A549 (cell line): ENCODE results near the gene CD163L1. TPM values are rescaled to one million over a fixed set of nuclear protein-coding genes. Genes with fewer than 3 reads are reported as not detected.

Experiments
- ATAC-seq, 2 experiments: fragments of 200-7000 bp in 1 of 2; fragments of >200 bp in 1 of 2; cut with Nextera tagmentation in 1 of 2; cut with Tn5 transposase in 1 of 2; 3 replicates each; pipeline versions ENCODE4 v1.8.0 to v1.9.1; 2018 to 2020; ENCODE audit warnings: mild to moderate bottlenecking in 1 of 2, moderate library complexity in 1 of 2
- CTCF ChIA-PET: fragments of 300-600 bp; sonication (Branson Sonifier 250); formaldehyde crosslinking; extraction: SDS; loops from one replicate; lab custom pipeline; 2021; ENCODE audit warnings: antibody characterized with exemption, inconsistent platforms; lab: Yijun Ruan, JAX
- POLR2A ChIA-PET: fragments of 350-600 bp; formaldehyde crosslinking; extraction: SDS; loops from one replicate; lab custom pipeline; 2021; ENCODE audit warnings: antibody characterized with exemption, inconsistent platforms; lab: Yijun Ruan, JAX
- DNase-seq, 2 experiments: peaks; one replicate each; pipeline versions ENCODE4 v3.0.0 to v3.0.0-alpha.2; 2011 to 2016; ENCODE audit warnings: low read depth in 1 of 2, low spot score in 1 of 2
- FAIRE-seq: peaks from 2 replicates; lab custom pipeline; 2011; peaks lifted over from hg19 to GRCh38; lab: Jason Lieb, UNC
- H3K27ac ChIP-seq, 2 experiments: fragments of >200 bp; sonication (Bioruptor Twin); formaldehyde crosslinking; 3 replicates each; pipeline ENCODE4 v1.5.1; 2016 to 2017
- H3K4me1 ChIP-seq: fragments of >200 bp; sonication (Bioruptor Twin); formaldehyde crosslinking; 3 replicates; pipeline ENCODE4 v1.6.1; 2016
- H3K4me2 ChIP-seq: fragments of >200 bp; sonication (Bioruptor Twin); formaldehyde crosslinking; 3 replicates; pipeline ENCODE4 v1.6.1; 2016
- H3K4me3 ChIP-seq: fragments of >200 bp; sonication (Bioruptor Twin); formaldehyde crosslinking; 3 replicates; pipeline ENCODE4 v1.5.1; 2016
- H3K9me3 ChIP-seq: fragments of >200 bp; sonication (Bioruptor Twin); formaldehyde crosslinking; 3 replicates; pipeline ENCODE4 v1.6.1; 2016
- BCL3 ChIP-seq: fragments of >200 bp; sonication (Bioruptor Twin); formaldehyde crosslinking; IDR thresholded peaks from 3 replicates; pipeline ENCODE4 v1.6.1; 2016
- BHLHE40 ChIP-seq: IDR thresholded peaks from 2 replicates; pipeline ENCODE4 v1.6.1; 2012; ENCODE audit warnings: low read depth, low read length, inconsistent platforms
- CBX2 ChIP-seq: fragments of 200-600 bp; sonication (generic); IDR thresholded peaks from 2 replicates; pipeline ENCODE4 v1.6.1; 2016; ENCODE audit warnings: low read depth, mild to moderate bottlenecking, borderline replicate concordance
- CHD2 ChIP-seq: fragments of 150-350 bp; IDR thresholded peaks from 2 replicates; pipeline ENCODE4 v1.6.1; 2014; ENCODE audit warnings: low read length; ENCODE audit not compliant: partially characterized antibody
- CHD4 ChIP-seq: fragments of 200-600 bp; sonication (generic); IDR thresholded peaks from 2 replicates; pipeline ENCODE4 v1.6.1; 2016; ENCODE audit warnings: antibody characterized with exemption, mild to moderate bottlenecking, borderline replicate concordance
- EP300 ChIP-seq, 2 experiments: fragments of >200 bp; sonication (Bioruptor Twin); formaldehyde crosslinking; IDR thresholded peaks; 2 replicates in 1 of 2; 3 replicates in 1 of 2; pipeline ENCODE4 v1.6.1; 2016 to 2017
- FOSL2 ChIP-seq, 2 experiments: fragments of 450-650 bp in 1 of 2; fragments of >200 bp in 1 of 2; sonication (Bioruptor Twin) in 1 of 2; formaldehyde crosslinking; IDR thresholded peaks; 2 replicates each; pipeline versions ENCODE4 v1.5.0 to v1.6.1; 2016 to 2020; ENCODE audit warnings: mild to moderate bottlenecking in 1 of 2, moderate library complexity in 1 of 2
- HDAC2 ChIP-seq: fragments of 200-600 bp; sonication (generic); IDR thresholded peaks from 2 replicates; pipeline ENCODE4 v1.6.1; 2016
- HES2 ChIP-seq: fragments of >200 bp; sonication (Bioruptor Twin); formaldehyde crosslinking; IDR thresholded peaks from 2 replicates; pipeline ENCODE4 v1.6.1; 2016
- JUN ChIP-seq, 2 experiments: fragments of >200 bp; sonication (Bioruptor Twin); formaldehyde crosslinking; IDR thresholded peaks; 2 replicates in 1 of 2; 3 replicates in 1 of 2; pipeline ENCODE4 v1.6.1; 2016 to 2017
- JUNB ChIP-seq: fragments of >200 bp; sonication (Bioruptor Twin); formaldehyde crosslinking; IDR thresholded peaks from 2 replicates; pipeline ENCODE4 v1.6.1; 2016
- KDM1A ChIP-seq: fragments of 200-600 bp; sonication (generic); IDR thresholded peaks from 2 replicates; pipeline ENCODE4 v1.6.1; 2016; ENCODE audit warnings: low read depth, mild to moderate bottlenecking
- KDM5A ChIP-seq: fragments of 200-600 bp; sonication (generic); IDR thresholded peaks from 2 replicates; pipeline ENCODE4 v1.6.1; 2016; ENCODE audit warnings: antibody characterized with exemption, mild to moderate bottlenecking
- MAZ ChIP-seq: fragments of 150-350 bp; IDR thresholded peaks from 2 replicates; pipeline ENCODE4 v1.6.1; 2014; ENCODE audit warnings: antibody characterized with exemption, low read depth, low read length, borderline replicate concordance
- NPAS2 ChIP-seq: fragments of 250-450 bp; sonication (Bioruptor Pico); IDR thresholded peaks from 2 replicates; pipeline ENCODE4 v1.8.0; 2022; ENCODE audit warnings: mild to moderate bottlenecking, moderate library complexity, borderline replicate concordance
- POLR2A ChIP-seq: IDR thresholded peaks from 2 replicates; pipeline ENCODE4 v1.6.1; 2012; ENCODE audit warnings: mild to moderate bottlenecking, low read length
- RAD21 ChIP-seq, 2 experiments: fragments of >200 bp in 1 of 2; sonication (Bioruptor Twin) in 1 of 2; formaldehyde crosslinking in 1 of 2; IDR thresholded peaks in 1 of 2; conservative IDR thresholded peaks in 1 of 2; 2 replicates in 1 of 2; 3 replicates in 1 of 2; pipeline ENCODE4 v1.6.1; 2012 to 2018; ENCODE audit warnings: inconsistent platforms in 1 of 2
- SREBF2 ChIP-seq: fragments of 450-650 bp; IDR thresholded peaks from 2 replicates; pipeline ENCODE4 v1.6.1; 2014; ENCODE audit warnings: mild to moderate bottlenecking, moderate library complexity
- TFCP2L1 ChIP-seq: fragments of 250-450 bp; sonication (Bioruptor Pico); IDR thresholded peaks from 2 replicates; pipeline ENCODE4 v1.5.0; 2021; ENCODE audit warnings: mild to moderate bottlenecking
- TP53 ChIP-seq: fragments of 250-450 bp; sonication (Bioruptor Pico); IDR thresholded peaks from 2 replicates; pipeline ENCODE4 v1.5.0; 2021; ENCODE audit warnings: mild to moderate bottlenecking, moderate library complexity
- ZC3H11A ChIP-seq: fragments of 450-650 bp; IDR thresholded peaks from 2 replicates; pipeline ENCODE4 v1.6.1; 2014; ENCODE audit warnings: antibody characterized with exemption, mild to moderate bottlenecking
- ZFP36 ChIP-seq: fragments of 450-650 bp; IDR thresholded peaks from 2 replicates; pipeline ENCODE4 v1.6.1; 2014; ENCODE audit warnings: borderline replicate concordance; ENCODE audit not compliant: partially characterized antibody
- ZNF302 ChIP-seq: fragments of 250-450 bp; sonication (Bioruptor Pico); IDR thresholded peaks from 2 replicates; pipeline ENCODE4 v1.9.0; 2021; ENCODE audit warnings: inconsistent platforms, mild to moderate bottlenecking, moderate library complexity
- WGBS: methylation state at CpG from one replicate; pipeline ENCODE4 v1.1.6; 2017; ENCODE audit errors: missing lambda C conversion rate; 5-methylcytosine and 5-hydroxymethylcytosine counted together
- polyA plus RNA-seq, 4 experiments: library from polyadenylated mRNA; depleted of rRNA in 3 of 4; stranded (reverse); fragments of >200 nt; fragmentation: RNase III in 1 of 4; extraction: RNeasy Plus Mini Kit Qiagen cat#74134 plus additional on column Dnase treatment in 1 of 4; gene quantifications; 2 replicates in 3 of 4; 3 replicates in 1 of 4; pipeline ENCODE4 v1.2.3, GENCODE V29; 2011 to 2017
- TF ChIP-seq, protein P1 (sequence below): fragments of 250-450 bp; sonication (Bioruptor Pico); IDR thresholded peaks from 2 replicates; pipeline ENCODE4 v1.5.0; 2021; ENCODE audit warnings: mild to moderate bottlenecking, moderate library complexity, borderline replicate concordance

Gene CD163L1
- polyA plus RNA-seq, 2 of the 4 experiments (the other 2 are of a cell fraction) = 0.22 to 0.44 TPM

- ATAC-seq = no peak
- no peak for FAIRE-seq
- Histone ChIP-seq H3K4me3 (no peak overlapping the region), H3K4me2 (no peak overlapping the region), H3K4me1 (no peaks in the 10 kb centered on the region), H3K9me3 (no peaks in the 10 kb centered on the region), H3K27ac (no peak overlapping the region)
- ChIA-PET POLR2A (no interaction called here), CTCF (interaction anchor here (1.2 kb wide), 1 partner anchor 131 kb away, joined by 3 read pairs; no protein-coding TSS in a partner anchor)
- no peak for DNase-seq
- TF ChIP-seq CBX2 = no peak
- no peak for TF ChIP-seq MAZ
- no peak for TF ChIP-seq CHD4
- no peak for TF ChIP-seq JUN (IDR thresholded peaks at IDR 0.05)
- TF ChIP-seq JUNB = no peak
- TF ChIP-seq TP53 (CRISPR knock-in tag) = no peak
- TF ChIP-seq KDM1A = no peak
- TF ChIP-seq TFCP2L1 = no peak
- no peak for TF ChIP-seq BCL3
- TF ChIP-seq EP300 (IDR thresholded peaks at IDR 0.05) = no peak
- WGBS = 28% methylated on average over 4 of the region's 4 CpGs
Observed at GRCh38 chr12:7349418-7349817, 94.5 kb downstream of the CD163L1 start.

DNA sequence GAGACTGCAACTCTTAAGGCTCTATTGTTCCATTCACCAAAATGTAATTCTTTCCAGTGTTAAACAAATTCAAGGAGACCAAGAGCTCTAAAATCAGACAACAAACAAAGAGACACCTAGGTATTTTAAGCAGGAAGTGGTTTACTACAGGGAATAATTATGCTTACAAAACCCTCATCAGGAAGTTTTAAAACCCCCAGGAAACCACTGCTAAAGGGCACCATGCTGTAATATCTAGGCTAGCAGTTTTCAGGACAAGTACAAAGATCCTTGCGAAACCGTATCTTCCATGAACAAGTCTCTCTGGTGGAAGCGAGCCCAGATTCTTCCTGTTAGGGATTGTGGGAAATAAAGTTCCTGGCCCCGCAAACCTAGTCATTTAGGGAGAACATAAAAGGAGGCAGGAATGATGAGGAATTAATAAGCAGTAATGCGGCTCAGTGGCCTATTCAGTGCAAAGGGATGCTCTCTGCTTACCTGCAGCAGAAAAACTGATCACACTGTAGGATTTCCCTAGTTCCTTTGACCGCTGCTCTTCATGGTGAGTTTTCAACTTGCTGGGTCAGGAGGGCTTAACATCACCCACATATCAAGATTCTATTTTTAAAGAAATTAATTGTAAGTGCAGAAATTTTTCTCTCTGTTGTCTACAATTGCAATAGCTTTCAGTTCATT is 97.3 kb downstream of the CD163L1 start:
- CTCF ChIA-PET = no interaction called here
- Histone ChIP-seq H3K27ac (no peak overlapping the region), H3K4me2 (no peak overlapping the region), H3K4me3 (no peak overlapping the region), H3K9me3 (no peaks in the 10 kb centered on the region), H3K4me1 (no peaks in the 10 kb centered on the region)
- FAIRE-seq (no peak), DNase-seq (no peak), ATAC-seq (no peak)
- WGBS = 78% methylated on average over 6 of the region's 6 CpGs
- POLR2A ChIA-PET = no interaction called here
- TF ChIP-seq BHLHE40 = no peak
- TF ChIP-seq HES2 = no peak
- TF ChIP-seq HDAC2 = no peak
- TF ChIP-seq NPAS2 (CRISPR knock-in tag) = no peak
- no peak for TF ChIP-seq JUNB

DNA sequence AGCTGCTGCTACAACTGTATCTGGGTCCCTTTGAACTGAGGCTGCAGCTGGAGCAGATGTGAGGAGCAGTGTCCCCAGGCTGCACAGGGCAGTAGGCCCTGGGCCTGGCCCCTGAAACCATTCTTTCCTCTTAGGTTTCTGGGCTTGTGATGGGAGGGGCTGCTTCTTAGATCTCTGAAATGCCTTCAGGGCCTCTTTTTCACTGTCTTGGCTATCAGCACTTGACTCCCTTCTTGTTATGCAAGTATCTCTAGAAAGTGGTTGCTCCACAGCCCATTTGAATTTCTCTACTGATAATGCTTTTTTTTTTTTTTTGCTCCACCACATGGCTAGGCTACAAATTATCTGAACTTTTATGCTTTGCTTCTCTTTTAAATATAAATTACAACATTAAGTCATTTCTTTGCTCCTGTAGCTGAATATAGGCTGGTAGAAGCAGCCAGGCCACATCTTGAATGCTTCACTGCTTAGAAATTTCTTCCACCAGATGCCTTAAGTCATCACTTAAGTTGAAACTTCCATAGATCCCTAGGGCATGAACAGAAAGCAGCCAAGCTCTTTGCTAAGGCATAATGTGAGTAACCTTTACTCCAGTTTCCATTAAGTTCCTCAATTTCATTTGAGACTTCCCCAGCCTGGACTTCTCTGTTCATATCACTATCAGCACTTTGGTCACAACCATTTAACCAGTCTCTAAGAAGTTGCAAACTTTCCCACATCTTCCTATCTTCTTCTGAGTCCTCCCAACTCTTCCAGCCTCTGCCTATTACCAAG is 98.9 kb downstream of the CD163L1 start:
- DNase-seq = no peak
- TF ChIP-seq NPAS2 (CRISPR knock-in tag) (no peak), HDAC2 (no peak), CBX2 (no peak)
- TF ChIP-seq, protein P1, sequence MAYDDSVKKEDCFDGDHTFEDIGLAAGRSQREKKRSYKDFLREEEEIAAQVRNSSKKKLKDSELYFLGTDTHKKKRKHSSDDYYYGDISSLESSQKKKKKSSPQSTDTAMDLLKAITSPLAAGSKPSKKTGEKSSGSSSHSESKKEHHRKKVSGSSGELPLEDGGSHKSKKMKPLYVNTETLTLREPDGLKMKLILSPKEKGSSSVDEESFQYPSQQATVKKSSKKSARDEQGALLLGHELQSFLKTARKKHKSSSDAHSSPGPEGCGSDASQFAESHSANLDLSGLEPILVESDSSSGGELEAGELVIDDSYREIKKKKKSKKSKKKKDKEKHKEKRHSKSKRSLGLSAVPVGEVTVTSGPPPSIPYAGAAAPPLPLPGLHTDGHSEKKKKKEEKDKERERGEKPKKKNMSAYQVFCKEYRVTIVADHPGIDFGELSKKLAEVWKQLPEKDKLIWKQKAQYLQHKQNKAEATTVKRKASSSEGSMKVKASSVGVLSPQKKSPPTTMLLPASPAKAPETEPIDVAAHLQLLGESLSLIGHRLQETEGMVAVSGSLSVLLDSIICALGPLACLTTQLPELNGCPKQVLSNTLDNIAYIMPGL (CRISPR knock-in tag) = no peak
- H3K4me1 ChIP-seq = no peaks in the 10 kb centered on the region
- H3K9me3 ChIP-seq = no peaks in the 10 kb centered on the region
- FAIRE-seq = no peak
- no peak overlapping the region for H3K27ac ChIP-seq
- no peak for ATAC-seq
- CTCF ChIA-PET = no interaction called here
- POLR2A ChIA-PET = no interaction called here
- no peak overlapping the region for H3K4me3 ChIP-seq
- no peak overlapping the region for H3K4me2 ChIP-seq

DNA sequence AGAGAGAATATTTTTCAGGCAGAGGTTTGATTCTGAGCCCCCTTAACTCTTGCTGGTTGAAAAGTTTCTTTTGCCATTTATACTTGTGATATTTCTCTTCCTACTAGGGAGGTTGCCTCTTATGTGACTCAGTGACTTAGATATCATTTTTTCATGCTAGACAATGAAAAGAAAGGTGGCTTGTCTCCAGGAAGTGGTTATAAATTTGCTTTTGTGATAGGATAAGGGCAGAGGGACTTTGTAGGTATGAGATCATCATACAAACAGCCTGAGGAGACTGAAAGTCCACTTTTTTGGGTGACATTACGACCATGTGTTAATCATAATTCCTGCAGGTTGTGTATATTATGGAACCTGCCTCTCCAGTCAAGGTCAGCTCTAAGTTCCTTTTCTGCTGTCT is 104.3 kb downstream of the CD163L1 start:
- CTCF ChIA-PET = no interaction called here
- WGBS = 5% methylated on average over 1 of the region's 1 CpG
- POLR2A ChIA-PET = no interaction called here
- FAIRE-seq = no peak
- H3K27ac ChIP-seq = no peak overlapping the region
- H3K4me2 ChIP-seq = no peak overlapping the region
- H3K9me3 ChIP-seq = no peaks in the 10 kb centered on the region
- H3K4me3 ChIP-seq = no peak overlapping the region
- no peak for DNase-seq
- no peaks in the 10 kb centered on the region for H3K4me1 ChIP-seq
- no peak for ATAC-seq
- no peak for TF ChIP-seq ZNF302 (CRISPR knock-in tag)
- TF ChIP-seq, protein P1 (CRISPR knock-in tag) = no peak
- no peak for TF ChIP-seq RAD21 (conservative IDR thresholded peaks at IDR 0.05 in 1 of 2, IDR thresholded peaks at IDR 0.05 in 1 of 2)
- TF ChIP-seq KDM5A = no peak
- no peak for TF ChIP-seq SREBF2
- TF ChIP-seq CHD2 = no peak
- TF ChIP-seq CBX2 = no peak
- TF ChIP-seq ZFP36 = no peak
- no peak for TF ChIP-seq FOSL2 (IDR thresholded peaks at IDR 0.05)
- no peak for TF ChIP-seq FOSL2 (CRISPR knock-in tag; IDR thresholded peaks at IDR 0.05)
- no peak for TF ChIP-seq HDAC2
- TF ChIP-seq TFCP2L1 = no peak
- no peak for TF ChIP-seq ZC3H11A
- no peak for TF ChIP-seq POLR2A
- no peak for TF ChIP-seq JUN (IDR thresholded peaks at IDR 0.05)
- no peak for TF ChIP-seq EP300 (IDR thresholded peaks at IDR 0.05)
